Sciatic nerve (tissue), 2 donors: ENCODE results near the gene KCND3. TPM values are rescaled to one million over a fixed set of nuclear protein-coding genes. Genes with fewer than 3 reads are reported as not detected.

ENCODE experiments used
- ATAC-seq: fragments of 200-7000 bp; cut with Tn5 transposase; one replicate; pipeline ENCODE4 v1.9.1; 2020; ENCODE audit warnings: mild to moderate bottlenecking, moderate library complexity
- DNase-seq: peaks from one replicate; pipeline ENCODE4 v3.0.0-alpha.2; 2020; ENCODE audit warnings: low spot score
- intact Hi-C: fragments of 100-400 bp; cut with DNase I; formaldehyde crosslinking; loops from one replicate; pipeline ENCODE4 v1.14.2; 2022
- total RNA-seq: library from RNA; stranded (reverse); fragmentation: NEBNext Ultra II Directional; extraction: Animal tissue kit (Norgen Biotek cat#: 25700); gene quantifications from one replicate; pipeline ENCODE4 v1.2.1, GENCODE V29; 2021
- donor health status: DM: no; HTN: no; CAD: no.
- donor health status: DM: no; HTN: no; CAD: no.

The KCND3 gene
- total RNA-seq, 1 donor from 2014 or later, result 7.5 TPM

DNA sequence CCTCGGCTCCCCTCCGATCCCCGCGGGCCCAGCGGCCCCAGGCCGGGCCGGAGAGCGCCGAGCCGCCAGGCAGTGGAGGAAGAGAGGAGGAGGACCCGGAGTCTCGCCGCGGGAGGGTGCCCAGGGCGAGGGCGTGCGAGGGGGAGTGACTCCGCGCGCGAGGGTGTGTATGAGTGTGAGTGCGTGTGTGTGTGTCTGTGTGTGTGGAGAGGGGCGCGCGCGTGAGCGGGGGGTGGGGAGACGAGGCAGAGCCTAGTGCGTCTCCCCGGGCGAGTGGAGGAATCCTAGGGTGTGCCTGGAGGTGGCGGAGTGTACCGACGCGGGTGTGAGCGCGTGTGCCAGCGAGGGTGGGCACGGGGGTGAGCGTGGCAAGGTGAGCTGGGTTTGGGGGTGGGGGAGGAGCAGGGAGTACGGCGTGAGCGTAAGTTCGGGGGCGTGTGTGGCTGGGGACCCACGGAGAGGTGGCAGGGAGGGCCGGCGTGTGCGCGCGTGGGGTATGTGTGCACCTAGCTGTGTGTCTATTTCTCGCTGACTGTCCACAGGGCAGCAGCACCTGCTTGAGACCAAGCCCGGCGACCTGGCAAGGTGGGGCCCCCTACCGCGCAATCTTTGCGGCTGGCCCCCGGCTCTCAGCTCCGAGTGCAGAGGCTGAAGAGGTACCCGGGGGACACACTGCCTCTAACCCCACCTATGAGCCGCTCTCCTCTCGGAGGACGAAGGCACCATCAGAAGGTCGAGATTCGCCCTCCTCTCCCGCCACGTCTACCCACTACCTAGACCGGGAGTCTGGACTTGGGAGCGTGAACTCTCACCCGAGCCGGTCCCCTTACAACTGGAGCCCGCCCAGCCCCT, 784 bp upstream of the KCND3 start:
- peak; percentile 63 for DNase-seq
- intact Hi-C loops, result no loop called here

DNA sequence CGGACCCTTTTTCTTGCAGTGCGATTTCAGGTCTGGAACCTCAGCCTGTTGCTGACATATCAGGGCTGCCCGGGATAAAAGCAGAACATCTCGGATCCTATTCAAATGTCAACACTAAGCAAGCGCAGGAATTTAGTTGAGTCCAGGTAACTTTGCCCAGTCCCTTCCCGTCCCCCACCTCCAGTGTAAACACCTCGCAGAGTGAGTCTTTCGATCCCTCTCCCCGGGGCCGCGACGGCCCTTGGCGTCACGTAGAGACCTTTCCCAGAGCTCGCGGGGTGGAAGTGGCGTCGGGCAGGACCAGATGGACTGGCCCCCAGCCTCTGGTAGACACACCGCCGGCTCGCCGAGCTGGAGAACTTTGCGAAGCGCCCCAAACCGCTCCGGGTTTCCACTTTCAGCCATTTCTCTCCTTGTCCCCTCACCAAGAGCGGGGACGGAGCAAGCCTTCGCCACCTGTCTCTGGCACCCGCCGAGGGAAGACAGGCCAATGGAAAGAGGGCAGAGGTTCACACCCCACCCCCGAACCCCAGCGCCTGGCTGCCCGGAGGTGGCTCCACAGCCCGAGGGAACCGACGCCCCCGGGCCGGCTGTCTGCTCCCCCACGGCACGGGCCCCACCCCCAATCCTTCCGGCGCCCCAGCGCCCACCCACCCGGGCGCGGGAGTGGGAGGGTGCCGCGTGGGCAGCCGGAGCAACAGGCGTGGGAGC, 570 bp downstream of the KCND3 start:
- intact Hi-C loops, result no loop called here
- peak; percentile 62 for DNase-seq
- no peak for ATAC-seq

More for the DNA sequence above, 784 bp upstream of the KCND3 start:
- peak; percentile 59 for ATAC-seq

DNA sequence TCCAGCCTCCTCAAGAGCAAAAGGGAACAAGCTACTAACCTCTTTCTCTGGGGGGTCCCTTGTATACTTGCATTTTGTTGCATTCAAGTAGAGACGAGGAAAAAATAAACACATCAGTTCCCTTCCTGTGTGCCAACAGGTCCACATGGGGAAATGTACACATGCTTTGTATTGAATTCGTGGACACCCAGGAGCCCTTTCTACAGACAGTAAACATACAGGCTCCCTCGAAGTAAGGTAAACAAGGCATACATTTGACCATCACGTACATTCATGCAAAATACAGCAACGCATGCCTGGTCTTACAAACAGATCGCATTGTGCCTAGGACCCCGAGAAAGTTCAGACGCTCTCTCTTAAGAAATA, 1.1 kb downstream of the KCND3 start:
- intact Hi-C loops, result no loop called here
- DNase-seq (no peak), ATAC-seq (no peak)

DNA sequence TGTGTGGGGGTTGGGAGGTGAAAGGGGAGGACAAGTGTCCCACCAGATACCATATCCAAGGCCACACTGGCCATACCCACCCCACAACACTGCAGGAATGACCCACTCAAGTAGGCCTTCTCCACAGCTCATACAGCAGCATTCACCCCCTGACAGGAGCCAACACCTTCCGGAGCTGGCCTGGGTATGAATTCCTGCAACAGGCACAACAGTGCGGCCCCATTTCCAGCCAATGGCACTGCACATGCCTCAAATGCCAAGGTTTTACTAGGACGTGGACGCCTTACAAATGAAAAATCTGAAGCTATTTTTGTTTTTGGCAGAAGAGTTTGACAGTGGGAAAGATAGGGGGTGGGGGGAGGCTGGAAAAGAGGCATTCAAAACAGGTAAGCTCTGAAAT, 2.0 kb downstream of the KCND3 start:
- intact Hi-C loops, result no loop called here
- ATAC-seq (no peak), DNase-seq (no peak)

DNA sequence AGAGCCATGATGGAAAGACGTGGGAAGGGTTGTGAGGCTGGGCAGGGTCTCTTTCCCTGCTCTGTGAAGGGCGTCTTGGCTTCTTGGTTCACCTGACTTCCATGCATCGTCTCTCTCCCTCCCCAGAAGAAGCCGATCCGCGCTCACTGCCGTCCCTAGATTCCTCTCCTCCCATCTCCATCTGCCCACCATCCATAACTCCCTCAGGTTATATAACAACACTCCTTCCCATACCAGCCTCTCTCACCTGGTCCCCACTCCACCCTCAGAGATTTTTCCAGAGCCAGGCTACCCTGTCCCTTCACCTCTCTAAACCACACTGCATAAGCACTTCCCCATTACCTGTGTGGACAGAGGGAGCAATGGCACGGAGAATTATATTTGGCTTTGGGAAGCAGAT, 6.0 kb downstream of the KCND3 start:
- no peak for DNase-seq
- intact Hi-C loops, result no loop called here

DNA sequence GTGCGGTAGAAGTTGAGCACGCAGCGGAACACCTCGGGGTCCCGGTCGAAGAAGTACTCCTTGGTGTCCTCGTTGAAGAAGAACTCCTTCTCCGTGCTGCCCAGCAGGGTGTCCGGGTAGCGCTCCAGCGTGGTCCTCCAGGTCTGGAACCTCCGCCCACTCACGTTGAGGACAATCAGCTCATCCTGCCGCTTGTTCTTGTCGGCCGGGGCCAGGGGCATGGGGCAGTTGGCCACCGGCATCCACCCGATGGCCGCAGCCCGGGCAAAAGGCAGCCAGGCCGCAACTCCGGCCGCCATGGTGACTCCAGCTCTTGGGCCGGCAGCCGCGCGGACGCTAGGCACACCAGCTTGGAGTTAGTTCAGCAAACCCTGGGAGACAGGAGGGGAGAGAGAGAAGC, 7.0 kb downstream of the KCND3 start:
- no peak for ATAC-seq
- no peak for DNase-seq
- intact Hi-C loops, result no loop called here

More for the DNA sequence above, 6.0 kb downstream of the KCND3 start:
- ATAC-seq, result no peak

DNA sequence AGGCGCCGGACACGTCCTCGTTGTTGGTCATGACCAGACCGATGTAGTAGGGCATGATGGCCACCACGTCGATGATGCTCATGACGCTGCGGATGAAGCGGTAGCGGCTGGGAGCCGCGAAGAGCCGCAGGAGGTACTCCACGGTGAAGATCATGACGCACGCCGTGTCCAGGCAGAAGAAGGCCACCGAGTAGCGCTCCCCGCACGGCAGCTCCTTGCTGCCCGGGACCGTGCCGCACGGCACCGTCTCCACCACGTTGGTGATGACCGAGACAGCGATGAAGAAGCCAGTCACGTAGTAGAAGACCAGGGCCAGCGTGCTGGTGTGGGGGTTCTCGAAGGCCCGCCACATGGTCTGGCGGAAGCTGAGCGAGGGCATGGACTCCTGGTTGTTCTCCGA, 7.6 kb downstream of the KCND3 start:
- intact Hi-C loops, result no loop called here
- ATAC-seq, result no peak
- peak; percentile 46 for DNase-seq

DNA sequence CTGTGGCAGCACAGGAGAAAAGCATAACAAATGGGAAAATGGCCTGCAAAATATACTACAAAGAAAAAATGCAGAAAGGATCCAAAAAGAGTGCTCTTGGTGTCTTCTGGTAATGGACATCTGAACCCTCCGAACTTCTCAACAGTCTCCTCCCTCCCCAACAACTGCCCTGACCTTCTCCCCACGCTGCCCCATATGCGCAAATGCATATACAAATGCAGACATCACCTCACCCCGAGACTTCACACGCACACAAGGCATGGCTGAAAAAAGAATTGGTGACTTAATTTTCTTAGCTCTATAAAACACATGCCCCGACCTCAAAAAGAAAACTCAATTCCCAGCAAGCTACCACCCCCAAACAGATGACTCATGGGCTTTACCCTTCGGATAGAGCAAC, 8.4 kb downstream of the KCND3 start:
- no peak for ATAC-seq
- DNase-seq, result no peak
- intact Hi-C loops, result no loop called here

DNA sequence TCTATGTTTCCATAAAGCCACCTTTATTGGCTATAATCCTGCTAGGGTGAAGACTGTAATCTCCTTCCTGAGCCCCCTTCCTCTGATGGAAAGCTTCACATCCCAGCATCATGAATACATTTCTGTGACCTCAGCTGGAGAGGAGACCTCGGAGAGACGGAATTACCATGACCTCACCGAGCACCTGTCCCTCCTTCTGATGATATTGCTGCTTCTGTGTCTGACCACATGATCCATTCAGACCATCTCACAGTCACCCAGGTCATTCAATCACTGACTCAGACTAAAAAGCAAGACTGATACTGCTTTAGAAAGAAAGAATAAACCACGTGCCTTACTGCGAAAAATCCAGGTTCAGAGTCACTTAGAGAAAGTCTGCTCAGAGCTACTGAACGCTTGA, 8.8 kb downstream of the KCND3 start:
- intact Hi-C loops, result no loop called here
- DNase-seq (no peak), ATAC-seq (no peak)

DNA sequence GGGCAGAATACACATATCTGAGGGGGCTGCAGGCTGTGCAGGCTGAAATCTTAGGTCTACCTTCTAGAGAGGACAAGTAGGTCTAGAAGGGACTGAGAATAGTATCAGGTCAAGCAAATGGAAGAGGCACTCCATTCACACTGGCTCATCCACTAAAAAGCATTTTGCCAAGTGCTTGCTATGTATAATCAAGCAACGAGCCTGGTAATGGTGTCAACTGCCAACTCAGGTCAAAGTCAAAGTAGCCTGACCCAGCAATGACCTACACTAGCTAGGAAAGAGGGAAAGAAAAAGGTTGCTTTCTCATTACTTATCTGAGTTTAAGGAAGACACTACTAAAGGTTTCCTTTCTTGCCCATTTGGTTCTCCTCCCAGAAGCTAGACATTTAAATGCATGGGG, 10.8 kb downstream of the KCND3 start:
- intact Hi-C loops, result no loop called here
- no peak for ATAC-seq
- no peak for DNase-seq

DNA sequence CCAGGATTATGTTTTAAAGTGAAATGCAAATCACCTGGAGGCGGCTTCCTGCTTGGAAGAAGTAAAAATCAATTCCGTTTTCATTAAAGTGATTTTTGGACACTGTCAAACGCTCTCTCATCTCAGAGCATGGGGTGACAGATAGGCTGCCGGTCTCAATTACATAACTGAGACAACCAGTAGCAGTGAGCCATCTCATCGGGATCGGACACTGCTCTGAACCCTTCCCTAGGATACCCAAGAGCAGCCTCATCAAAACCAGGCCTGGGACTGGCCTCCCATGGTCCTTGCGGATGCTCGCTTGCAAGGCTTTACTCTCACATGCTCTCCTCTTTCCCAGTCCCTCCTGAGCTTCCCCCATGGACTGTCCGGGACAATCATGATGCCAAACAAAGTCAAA, 12.1 kb downstream of the KCND3 start:
- DNase-seq, result no peak
- intact Hi-C loops, result no loop called here

DNA sequence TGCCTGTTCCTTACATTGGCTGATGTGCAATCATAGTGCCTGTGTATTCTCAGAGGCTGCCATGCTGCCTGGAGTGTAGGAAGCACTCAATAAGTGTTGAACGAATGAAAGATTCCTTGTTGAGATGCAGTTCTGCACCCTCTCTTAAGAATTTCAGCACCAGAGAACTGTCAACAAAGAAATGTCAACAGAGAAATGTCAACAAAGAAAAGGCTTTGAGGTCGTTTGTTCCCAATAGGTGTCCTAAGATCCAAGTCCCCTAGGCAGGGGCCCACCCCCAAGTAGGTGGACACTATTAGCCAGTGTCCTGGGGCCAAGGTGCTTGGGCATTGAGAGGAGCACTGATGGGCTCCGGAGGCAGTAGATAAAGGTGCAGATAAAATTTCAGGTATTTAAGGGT, 12.6 kb downstream of the KCND3 start:
- no peak for ATAC-seq
- intact Hi-C loops, result no loop called here
- no peak for DNase-seq

More for the DNA sequence above, 12.1 kb downstream of the KCND3 start:
- no peak for ATAC-seq

DNA sequence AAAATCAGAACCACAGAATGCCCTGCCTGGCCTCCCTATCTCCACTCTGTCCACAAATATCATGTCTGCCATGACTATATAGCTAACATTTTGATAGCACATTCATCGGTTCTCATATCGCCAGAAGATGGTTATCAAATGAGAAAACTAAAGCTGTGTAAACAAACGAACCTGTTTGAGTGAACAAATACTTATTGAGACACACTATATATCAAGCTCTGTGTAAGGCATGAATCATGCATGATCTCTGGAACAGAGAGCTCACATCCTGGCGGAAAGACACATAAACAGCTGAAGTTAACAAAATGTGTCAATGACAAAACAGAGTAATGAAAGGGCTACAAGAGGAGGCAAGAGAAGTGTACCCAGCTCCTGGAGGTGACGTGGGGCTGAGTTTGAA, 13.1 kb downstream of the KCND3 start:
- intact Hi-C loops, result no loop called here
- DNase-seq (no peak), ATAC-seq (no peak)

DNA sequence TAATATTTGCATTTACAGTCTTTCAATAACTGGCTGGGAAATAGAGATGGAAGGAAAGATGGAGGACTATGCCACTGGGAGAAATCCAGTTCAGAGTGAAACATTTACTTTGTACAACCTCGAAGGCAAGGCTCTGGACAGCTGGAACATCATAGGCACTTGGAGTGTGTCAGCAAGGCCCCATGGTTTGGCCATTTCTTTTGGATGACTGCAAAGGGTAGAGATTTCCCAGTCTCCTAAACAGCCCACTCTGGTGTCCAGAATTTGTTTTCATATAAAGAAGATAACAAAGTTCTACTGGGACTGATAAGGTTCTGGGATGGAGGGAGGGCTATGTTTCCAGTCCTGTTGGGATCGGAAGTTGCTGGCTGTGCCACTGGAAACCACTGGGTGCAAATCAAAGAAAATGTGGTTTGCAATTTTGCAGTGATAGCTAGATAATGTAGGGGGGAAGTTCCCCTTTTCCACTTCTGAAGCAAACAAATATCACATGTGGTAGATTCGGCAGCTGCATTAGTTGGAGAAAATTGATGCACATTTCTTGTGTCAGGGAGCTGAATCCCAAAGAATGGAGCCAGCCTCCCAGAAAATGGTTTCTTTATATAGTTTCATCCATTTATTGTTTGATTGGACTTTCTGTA, 16.2 kb downstream of the KCND3 start:
- no peak for DNase-seq
- intact Hi-C loops, result no loop called here
- no peak for ATAC-seq

DNA sequence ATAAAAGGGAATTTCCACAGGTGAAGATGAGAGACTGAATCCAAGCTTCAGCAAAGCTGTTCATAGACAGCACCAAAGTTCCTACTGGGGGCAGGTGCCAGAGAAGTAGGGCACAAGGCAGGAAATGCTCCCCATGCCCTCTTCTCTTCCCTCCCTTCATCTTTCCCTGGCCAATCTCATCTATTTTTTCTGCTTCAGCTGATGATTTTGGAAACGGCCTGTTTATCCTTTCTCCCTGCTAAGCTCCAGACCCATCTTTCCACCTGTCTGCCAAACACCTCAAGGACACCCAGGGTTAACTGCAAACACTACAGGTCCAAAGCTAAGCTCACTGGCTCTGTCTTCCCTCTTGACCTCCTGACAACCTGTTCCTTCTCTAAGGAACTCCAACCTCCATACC, 18.1 kb downstream of the KCND3 start:
- ATAC-seq (no peak), DNase-seq (no peak)
- intact Hi-C loops, result no loop called here

DNA sequence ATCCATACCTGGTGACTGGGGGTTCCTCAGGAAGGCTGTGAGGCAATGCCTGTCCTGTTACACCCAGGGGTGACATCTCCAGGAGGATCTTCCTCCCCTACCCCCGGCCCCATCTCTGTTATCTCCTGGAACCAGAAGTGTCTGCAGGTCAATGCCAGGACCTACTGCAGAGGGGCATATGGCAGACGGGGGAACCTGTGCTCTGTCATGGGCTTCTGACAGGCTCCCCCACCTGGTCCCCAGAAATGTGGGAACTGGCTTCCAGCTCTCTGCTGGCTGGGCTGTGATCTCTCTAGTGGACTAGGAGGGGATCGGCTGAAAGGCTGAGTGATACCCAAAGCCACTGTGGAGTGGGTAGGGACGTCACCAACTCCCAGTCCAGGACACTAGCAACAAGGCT, 21.0 kb downstream of the KCND3 start:
- DNase-seq (no peak), ATAC-seq (no peak)
- intact Hi-C loops, result no loop called here

DNA sequence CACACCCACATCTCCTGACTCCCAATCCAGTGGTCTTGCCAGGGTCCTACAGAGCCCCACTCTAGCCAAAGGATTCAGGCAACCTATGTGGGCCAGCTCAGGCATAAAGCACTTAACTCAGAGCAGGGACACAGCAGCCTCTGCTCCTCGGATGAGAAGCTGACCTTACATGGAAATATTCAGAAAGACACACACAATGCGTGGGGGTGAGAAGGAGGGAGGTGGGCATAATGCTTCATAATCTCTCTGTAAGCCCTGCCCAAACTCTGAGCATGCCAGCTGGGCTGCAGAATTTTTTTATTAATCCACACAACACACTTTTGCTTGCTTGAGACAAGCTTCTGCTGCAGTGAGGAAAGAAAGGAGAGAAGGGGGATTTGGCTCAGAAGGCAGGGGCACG, 21.6 kb downstream of the KCND3 start:
- intact Hi-C loops, result no loop called here
- ATAC-seq, result no peak
- no peak for DNase-seq

DNA sequence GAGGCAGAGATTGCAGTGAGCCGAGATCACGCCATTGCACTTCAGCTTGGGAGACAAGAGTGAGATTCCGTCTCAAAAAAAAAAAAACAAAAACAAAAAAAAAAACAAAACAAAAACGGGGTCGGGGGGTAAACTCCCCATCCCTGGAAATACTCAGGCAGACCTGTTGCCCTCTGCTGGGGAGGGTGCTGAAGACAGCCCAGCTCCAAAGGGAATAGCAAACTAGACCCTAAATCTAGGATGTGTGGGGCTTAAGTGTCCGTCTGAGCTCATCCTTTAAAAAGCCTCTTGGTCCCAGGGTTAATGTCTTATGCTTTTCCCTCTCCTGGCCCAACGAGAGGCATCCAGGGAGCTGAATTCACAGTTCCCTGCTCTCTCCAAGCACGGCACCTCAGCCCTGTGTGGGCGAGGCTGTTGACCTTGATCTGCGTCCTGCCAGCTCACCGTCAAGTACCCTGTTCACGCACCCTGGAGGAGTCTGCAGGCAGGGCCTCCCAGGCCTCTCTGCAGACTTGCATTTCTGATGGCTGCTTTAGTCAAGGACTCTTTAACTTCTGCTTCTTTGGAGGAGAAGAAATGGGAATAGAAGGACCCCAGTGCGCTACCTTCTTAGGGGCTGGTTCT, 22.3 kb downstream of the KCND3 start:
- intact Hi-C loops, result no loop called here
- DNase-seq, result no peak
- ATAC-seq, result no peak

DNA sequence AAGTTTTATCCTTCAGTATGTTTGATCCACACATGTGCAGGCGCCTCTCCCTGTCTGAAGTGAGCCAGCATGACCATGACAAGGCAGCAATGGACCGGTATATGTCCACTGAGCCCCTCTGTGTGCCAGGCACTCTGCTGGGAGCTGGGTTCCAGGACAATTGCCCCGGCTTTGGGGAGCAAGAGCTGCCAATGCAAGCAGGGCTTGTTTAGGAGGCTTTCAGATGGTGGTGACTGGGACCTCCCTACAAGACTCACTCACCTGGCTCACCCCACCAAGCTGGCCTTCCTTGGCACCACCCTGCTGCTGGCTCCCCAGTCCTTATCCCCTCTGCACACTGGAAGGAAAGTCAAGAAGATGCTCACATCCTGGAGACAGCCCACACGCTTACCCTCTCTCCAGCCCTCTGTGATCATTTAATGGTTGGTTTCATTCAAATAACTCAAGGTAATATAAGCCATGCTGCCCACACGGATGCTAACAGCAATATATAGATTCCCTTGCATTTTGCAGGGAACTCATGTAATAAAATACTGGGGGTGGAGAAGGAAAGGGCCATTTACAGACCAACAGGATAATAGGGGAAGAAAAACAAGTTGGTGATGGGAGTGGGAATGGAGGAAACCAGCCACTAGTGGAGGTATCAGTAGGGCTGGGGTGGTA, 23.6 kb downstream of the KCND3 start:
- intact Hi-C loops, result no loop called here
- ATAC-seq (no peak), DNase-seq (no peak)
